Measurements from ENCODE around the gene SIK2. TPM values are rescaled to one million over a fixed set of nuclear protein-coding genes. Genes with fewer than 3 reads are reported as not detected.
A peak's percentile ranks its signal among the peaks of the same experiment; 100 is the strongest.

The SIK2 gene
- total and polyA plus RNA-seq, 2 donors (not counting 3 experiments of a cell fraction or from before 2014, with no cell fraction given): 14.6 to 17.1 TPM

DNA sequence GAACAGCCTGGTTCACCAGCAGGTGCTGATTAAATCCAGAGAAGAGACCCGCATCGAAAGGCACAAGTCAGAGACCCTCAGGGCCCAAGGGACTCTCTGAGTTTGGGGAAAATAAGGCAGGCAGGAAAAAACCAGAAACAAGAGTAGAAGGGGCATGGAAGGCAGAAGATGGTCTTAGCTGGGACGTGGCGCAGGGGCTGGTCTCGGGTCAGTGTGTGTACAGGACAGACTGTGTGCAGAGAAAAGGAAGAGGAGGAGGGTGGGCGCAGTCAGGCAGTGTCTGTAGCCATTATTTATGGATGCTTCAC, 132.7 kb downstream of the SIK2 start:
- dilution Hi-C loops (cut with MboI; ENCODE audit: extremely low pct_ligation_motif_present, low sequenced_read_pairs): no loop called here
- no peak for TF ChIP-seq GATA2 (IDR thresholded peaks at IDR 0.05; ENCODE audit: insufficient read depth, insufficient read length, low read depth, low read length)
- TF ChIP-seq, protein P1, sequence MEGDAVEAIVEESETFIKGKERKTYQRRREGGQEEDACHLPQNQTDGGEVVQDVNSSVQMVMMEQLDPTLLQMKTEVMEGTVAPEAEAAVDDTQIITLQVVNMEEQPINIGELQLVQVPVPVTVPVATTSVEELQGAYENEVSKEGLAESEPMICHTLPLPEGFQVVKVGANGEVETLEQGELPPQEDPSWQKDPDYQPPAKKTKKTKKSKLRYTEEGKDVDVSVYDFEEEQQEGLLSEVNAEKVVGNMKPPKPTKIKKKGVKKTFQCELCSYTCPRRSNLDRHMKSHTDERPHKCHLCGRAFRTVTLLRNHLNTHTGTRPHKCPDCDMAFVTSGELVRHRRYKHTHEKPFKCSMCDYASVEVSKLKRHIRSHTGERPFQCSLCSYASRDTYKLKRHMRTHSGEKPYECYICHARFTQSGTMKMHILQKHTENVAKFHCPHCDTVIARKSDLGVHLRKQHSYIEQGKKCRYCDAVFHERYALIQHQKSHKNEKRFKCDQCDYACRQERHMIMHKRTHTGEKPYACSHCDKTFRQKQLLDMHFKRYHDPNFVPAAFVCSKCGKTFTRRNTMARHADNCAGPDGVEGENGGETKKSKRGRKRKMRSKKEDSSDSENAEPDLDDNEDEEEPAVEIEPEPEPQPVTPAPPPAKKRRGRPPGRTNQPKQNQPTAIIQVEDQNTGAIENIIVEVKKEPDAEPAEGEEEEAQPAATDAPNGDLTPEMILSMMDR (IDR thresholded peaks at IDR 0.05; ENCODE audit: extremely low read depth in 1 of 2, insufficient read depth in 1 of 2, low read depth in 1 of 2, low read length in 2 of 2): no peak
- TF ChIP-seq FOS (IDR thresholded peaks at IDR 0.05; ENCODE audit: borderline replicate concordance, insufficient read depth, low read length): no peak
- TF ChIP-seq MAX (IDR thresholded peaks at IDR 0.05; ENCODE audit: insufficient read depth, insufficient read length): no peak
- TF ChIP-seq EZH2 (IDR thresholded peaks at IDR 0.05; ENCODE audit: borderline replicate concordance, low read depth, low read length, severe bottlenecking): no peak
- no peak for TF ChIP-seq POLR2AphosphoS5 (IDR thresholded peaks at IDR 0.05; ENCODE audit: insufficient read depth, low read depth, low read length)
- no peak for TF ChIP-seq POLR2A (IDR thresholded peaks at IDR 0.05; ENCODE audit: low read depth, low read length)
- TF ChIP-seq JUN (IDR thresholded peaks at IDR 0.05; ENCODE audit: borderline replicate concordance, insufficient read depth, insufficient read length, low read depth): no peak
- TF ChIP-seq MYC (IDR thresholded peaks at IDR 0.05; ENCODE audit: low read depth, low read length): no peak
- POLR2A ChIA-PET: interaction anchor here (1.0 kb wide), 1 partner anchor 31 kb away, joined by 5 read pairs; the partner anchor contains the start of gene PPP2R1B
- Histone ChIP-seq H3K27me3 (ENCODE audit: control insufficient read depth in 2 of 2, insufficient read depth in 2 of 2, low read length in 2 of 2) (no peaks in the 10 kb centered on the region), H3K9me3 (replicated peaks; ENCODE audit: control insufficient read depth, insufficient read depth, low read length) (no peaks in the 10 kb centered on the region), H3K4me2 (ENCODE audit: insufficient read depth, low read length) (peak overlapping the region; percentile 34), H3K36me3 (ENCODE audit: control insufficient read depth in 2 of 2, extremely low read depth in 1 of 2, insufficient read depth in 2 of 2, low read length in 2 of 2) (no peaks in the 10 kb centered on the region), H3K4me3 (replicated peaks in 1 of 3; ENCODE audit: insufficient read depth in 1 of 3, low read depth in 1 of 3, low read length in 3 of 3) (no peak overlapping the region), H4K20me1 (replicated peaks; ENCODE audit: control insufficient read depth, extremely low read depth, insufficient read depth, low read length) (no peaks in the 10 kb centered on the region), H3K27ac (ENCODE audit: insufficient read depth, low read depth, low read length) (peak overlapping the region; percentile 85), H3K79me2 (ENCODE audit: control insufficient read depth, insufficient read depth, low read length) (no peaks in the 10 kb centered on the region), H3K9me1 (replicated peaks; ENCODE audit: control insufficient read depth, extremely low read depth, insufficient read depth, low read length) (no peaks in the 10 kb centered on the region), H2AFZ (ENCODE audit: low read depth, low read length) (no peak overlapping the region), H3K9ac (replicated peaks; ENCODE audit: extremely low read depth, insufficient read depth, low read length) (peak overlapping the region; percentile 53), H3K4me1 (ENCODE audit: control insufficient read depth, extremely low read depth, insufficient read depth, low read length) (peaks cover 63% of the 10 kb centered on the region)
- TSS peak; percentile 58 for BruUV-seq (replicated peaks)
- FAIRE-seq: no peak
- intact Hi-C loops (cut with micrococcal nuclease): loop anchor here (1.0 kb wide), 4 partner anchors 17 to 133 kb away; partner anchors contain the start of genes PPP2R1B and SIK2
- CTCF ChIA-PET: interaction anchor here (0.8 to 3.3 kb wide), 6 partner anchors 16 to 132 kb away, joined by 3 to 35 read pairs (median 4); partner anchors contain the start of gene PPP2R1B
- DNase-seq (ENCODE audit: low read depth, low spot score): no peak
